GM21447 (cell line): ENCODE measurements around the gene ARHGDIA.

Source experiments
- ATAC-seq: cut with Tn5 transposase; IDR thresholded peaks from one replicate; pipeline ENCODE4 v1.9.1; 2021; ENCODE audit not compliant: unreplicated experiment

Gene ARHGDIA

GRCh38 chr17:81906476-81907218 lies 35.5 kb upstream of the ARHGDIA start:
- ATAC-seq: no peak

GRCh38 chr17:81905993-81906392 lies 34.9 kb upstream of the ARHGDIA start:
- no peak for ATAC-seq

DNA sequence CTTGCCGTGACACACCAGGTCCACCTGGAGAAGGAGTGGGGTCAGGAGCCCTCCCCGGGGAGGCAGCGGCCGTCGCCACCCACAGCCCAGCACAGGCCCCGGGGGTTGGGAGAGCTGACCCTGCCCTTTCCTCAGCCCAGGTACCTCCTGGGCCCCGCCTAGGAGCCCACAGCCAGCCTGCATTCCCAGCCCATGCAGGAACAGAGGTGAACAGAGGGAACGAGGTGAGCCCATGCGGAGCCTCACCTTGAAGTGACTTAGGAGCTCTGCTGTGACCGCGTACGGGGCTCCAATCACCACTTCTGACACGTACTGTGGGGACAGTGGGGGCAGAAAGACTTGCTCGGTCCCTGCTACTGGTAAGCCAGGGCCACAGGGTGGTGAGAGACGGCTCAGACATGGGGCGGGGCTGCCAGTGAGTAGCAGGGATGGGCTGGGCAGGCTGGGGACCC lies 34.3 kb upstream of the ARHGDIA start:
- ATAC-seq: no peak

- no peak for ATAC-seq
Measured at GRCh38 chr17:81904600-81905423, 33.7 kb upstream of the ARHGDIA start.

GRCh38 chr17:81903896-81904599 lies 32.9 kb upstream of the ARHGDIA start:
- ATAC-seq: no peak

DNA sequence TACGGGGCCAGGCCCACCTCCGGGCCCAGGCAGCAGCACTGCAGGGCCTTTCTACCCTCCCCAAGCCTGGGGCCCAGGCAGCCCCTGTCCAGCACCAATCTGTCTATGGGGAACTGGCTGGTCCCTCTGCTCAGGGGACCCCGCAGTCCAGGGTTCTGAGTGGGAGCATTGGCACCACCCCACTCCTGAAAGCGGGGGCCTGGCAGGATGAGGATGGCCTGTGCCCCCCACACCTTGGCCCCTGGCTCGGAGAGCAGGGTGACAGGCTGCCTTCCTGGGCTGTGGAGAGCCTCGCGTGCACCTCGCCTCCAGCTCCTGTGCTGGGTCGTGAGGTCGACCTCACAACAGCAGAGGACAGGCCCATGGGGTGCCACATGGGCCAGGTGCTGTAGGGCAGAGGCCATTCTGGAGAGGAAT lies 32.3 kb upstream of the ARHGDIA start:
- ATAC-seq: no peak

- no peak for ATAC-seq
Measured at GRCh38 chr17:81902653-81903414, 31.7 kb upstream of the ARHGDIA start.

DNA sequence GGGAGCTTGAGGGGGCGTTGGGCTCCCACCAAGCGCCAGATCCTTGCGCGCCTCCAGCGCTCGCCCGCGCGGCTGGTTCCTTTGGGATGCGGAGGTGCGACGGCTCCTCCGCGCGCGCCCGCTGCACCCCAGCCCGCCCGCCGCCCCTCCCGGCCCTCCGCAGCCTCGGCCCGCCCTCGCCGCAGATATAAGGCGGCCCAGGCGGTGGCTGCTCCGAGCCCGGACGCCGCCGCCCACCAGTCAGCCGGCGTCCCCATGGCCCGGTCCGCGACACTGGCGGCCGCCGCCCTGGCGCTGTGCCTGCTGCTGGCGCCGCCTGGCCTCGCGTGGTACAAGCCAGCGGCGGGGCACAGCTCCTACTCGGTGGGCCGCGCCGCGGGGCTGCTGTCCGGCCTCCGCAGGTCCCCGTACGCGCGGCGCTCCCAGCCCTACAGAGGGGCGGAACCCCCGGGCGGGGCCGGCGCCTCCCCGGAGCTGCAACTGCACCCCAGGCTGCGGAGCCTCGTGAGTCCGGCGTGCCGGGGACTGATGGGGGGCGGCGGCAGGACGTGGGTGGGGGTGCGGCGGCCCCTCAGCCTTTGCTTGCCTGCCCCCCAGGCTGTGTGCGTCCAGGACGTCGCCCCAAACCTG lies 31.0 kb upstream of the ARHGDIA start, which contains the start of gene NPB:
TSS of gene NPB (plus strand) at position 216 of the 630 bp plus-strand sequence. CDS start at position 256, 40 bp downstream.
- no peak for ATAC-seq

DNA sequence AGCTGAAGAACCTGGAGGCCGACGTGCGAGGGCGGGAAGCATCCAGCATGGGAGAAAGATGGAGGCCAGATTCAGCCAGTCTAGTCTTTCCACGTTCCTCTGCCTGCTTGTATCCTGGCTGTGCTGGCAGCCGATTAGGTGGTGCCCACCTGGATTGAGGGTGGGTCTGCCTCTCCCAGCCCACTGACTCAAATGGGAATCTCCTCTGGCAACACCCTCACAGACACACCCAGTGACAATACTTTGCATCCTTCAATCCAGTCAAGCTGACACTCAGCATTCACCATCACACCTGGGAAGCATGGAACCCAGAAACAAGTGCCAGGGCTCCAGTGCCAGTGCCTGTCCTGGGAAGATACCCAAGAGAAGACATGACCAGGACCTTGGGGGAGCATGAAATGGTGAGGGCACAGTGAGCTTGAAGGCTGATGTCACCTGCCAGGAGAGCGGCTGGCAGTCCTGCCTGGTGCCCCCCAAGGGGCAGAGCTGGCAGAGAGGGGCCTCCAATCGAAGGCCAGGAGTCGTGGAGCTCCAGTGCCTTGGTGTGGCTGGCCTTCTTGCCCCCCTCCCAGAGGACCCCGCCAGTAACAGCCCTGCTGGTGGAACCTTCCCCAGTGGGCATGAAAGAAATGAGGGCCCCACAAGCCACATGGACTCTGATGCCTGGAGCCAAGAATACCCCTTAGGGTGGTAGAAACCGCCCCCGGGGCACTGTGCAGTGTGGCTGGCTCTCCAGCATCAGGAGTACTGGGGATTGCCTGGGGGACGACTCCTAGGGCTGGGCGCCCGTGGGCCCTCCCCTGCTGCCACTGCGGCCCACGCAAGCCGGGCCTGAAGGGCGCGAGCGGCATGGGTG lies 30.3 kb upstream of the ARHGDIA start:
- ATAC-seq: no peak

GRCh38 chr17:81900181-81900820 lies 29.2 kb upstream of the ARHGDIA start:
- ATAC-seq: no peak

DNA sequence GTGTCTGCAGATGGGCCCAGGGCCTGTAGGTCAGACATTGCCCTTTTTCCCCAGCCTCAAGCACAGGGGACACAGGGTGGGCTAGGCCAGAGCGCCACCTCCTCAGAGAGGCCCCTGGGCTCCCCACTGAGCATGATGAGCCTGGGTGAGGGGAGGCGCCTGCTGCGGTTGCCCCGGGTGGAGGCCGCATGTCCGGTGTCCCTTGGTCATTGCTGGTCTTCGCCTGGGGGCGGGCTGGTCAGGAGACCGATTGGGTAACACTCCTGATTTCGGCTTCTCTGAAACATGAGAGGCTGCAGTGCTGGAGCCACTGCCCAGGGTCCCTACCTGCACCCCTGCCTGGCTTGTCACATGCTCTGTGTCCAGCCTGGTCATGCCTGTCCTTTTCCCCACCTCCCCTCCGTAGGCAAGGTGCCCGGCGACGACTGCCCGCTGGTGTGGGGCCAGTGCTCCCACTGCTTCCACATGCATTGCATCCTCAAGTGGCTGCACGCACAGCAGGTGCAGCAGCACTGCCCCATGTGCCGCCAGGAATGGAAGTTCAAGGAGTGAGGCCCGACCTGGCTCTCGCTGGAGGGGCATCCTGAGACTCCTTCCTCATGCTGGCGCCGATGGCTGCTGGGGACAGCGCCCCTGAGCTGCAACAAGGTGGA lies 28.5 kb upstream of the ARHGDIA start:
- no peak for ATAC-seq

- ATAC-seq: no peak
Measured at GRCh38 chr17:81898885-81899284, 27.7 kb upstream of the ARHGDIA start.

- ATAC-seq: no peak
Measured at GRCh38 chr17:81898029-81898866, 27.1 kb upstream of the ARHGDIA start.

GRCh38 chr17:81895400-81895799 lies 24.3 kb upstream of the ARHGDIA start:
- ATAC-seq: no peak

- ATAC-seq: no peak
Measured at GRCh38 chr17:81891303-81891552, 20.1 kb upstream of the ARHGDIA start.

DNA sequence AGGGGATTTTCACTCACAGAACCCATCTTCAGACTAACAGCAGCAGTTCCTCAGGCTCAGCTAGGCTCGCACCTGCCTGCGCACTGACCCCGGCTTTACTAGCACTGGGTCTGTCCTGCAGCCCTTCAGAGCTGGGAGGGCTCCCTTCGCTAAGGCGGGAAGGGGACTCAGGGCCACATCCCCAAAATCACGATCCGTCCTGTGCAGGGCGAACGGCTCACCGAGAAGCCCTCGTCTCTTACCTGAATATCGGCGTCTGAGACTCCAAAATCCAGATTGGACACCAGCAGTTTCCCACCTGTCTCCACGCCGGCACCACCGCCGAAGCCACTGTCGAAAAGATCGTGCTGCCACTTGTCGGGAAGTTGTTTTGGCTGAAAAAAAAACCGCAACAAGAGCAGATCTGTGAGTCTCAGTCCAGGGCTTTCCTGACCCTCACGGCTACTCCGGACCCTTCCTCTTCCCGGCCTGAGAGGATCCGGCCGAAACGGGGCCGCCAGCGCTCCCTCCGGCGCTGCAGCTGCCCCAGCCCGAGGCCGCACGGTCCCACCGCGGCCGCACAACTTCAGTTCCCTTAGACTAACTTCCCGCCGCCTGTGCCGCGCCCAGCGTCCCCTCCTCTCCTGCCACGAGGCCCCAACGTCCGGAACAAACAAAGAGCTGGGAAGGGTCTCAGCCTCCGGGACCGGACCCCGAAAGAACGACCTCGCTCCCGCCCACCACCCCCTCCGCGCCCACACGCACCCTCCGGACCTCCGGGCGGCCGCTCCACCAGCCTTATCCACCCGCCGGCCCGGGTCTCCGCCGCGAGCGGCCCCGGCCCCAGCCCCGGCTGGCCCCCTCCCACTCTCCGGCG lies 19.5 kb upstream of the ARHGDIA start:
- peak; percentile 7 for ATAC-seq

GRCh38 chr17:81889602-81890001 lies 18.5 kb upstream of the ARHGDIA start:
- no peak for ATAC-seq
